H9 (cell line): ENCODE results near the gene NINJ1. TPM values are rescaled to one million over a fixed set of nuclear protein-coding genes. Genes with fewer than 3 reads are reported as not detected.

Experiments used
- DNase-seq: peaks from one replicate; pipeline ENCODE4 v3.0.0-alpha.2; 2017
- H2AFZ ChIP-seq: one replicate; pipeline ENCODE4 v1.6.1; 2013; ENCODE audit warnings: mild to moderate bottlenecking, low read length, control low read depth, moderate library complexity
- H2AK5ac ChIP-seq: 2 replicates; pipeline ENCODE4 v1.6.1; 2013; ENCODE audit warnings: low read length, control low read depth, mixed read lengths; ENCODE audit not compliant: insufficient read length
- H2BK120ac ChIP-seq: one replicate; pipeline ENCODE4 v1.6.1; 2013; ENCODE audit warnings: low read depth, mild to moderate bottlenecking, low read length, control low read depth, inconsistent platforms; ENCODE audit not compliant: poor library complexity, severe bottlenecking
- H2BK12ac ChIP-seq: 2 replicates; pipeline ENCODE4 v1.6.1; 2013; ENCODE audit warnings: low read length, control low read depth, mixed read lengths, low read depth; ENCODE audit not compliant: insufficient read length
- H2BK15ac ChIP-seq: 2 replicates; pipeline ENCODE4 v1.6.1; 2013; ENCODE audit warnings: low read depth, low read length, control low read depth
- H2BK20ac ChIP-seq: one replicate; pipeline ENCODE4 v1.6.1; 2013; ENCODE audit warnings: low read depth, mild to moderate bottlenecking, low read length, control low read depth, inconsistent platforms; ENCODE audit not compliant: poor library complexity, severe bottlenecking
- H2BK5ac ChIP-seq: 2 replicates; pipeline ENCODE4 v1.6.1; 2013; ENCODE audit warnings: low read length, control low read depth, mixed read lengths; ENCODE audit not compliant: insufficient read length
- H3K14ac ChIP-seq: 2 replicates; pipeline ENCODE4 v1.6.1; 2013; ENCODE audit warnings: low read length, control low read depth; ENCODE audit not compliant: insufficient read depth
- H3K18ac ChIP-seq: 2 replicates; pipeline ENCODE4 v1.6.1; 2013; ENCODE audit warnings: low read depth, mild to moderate bottlenecking, mixed read lengths, low read length, control low read depth; ENCODE audit not compliant: insufficient read length
- H3K23ac ChIP-seq: 2 replicates; pipeline ENCODE4 v1.6.1; 2013; ENCODE audit warnings: low read length, control low read depth, mixed read lengths, low read depth; ENCODE audit not compliant: insufficient read length
- H3K23me2 ChIP-seq: 2 replicates; pipeline ENCODE4 v1.6.1; 2013; ENCODE audit warnings: low read depth, mild to moderate bottlenecking, mixed read lengths, low read length, control low read depth; ENCODE audit not compliant: insufficient read length, poor library complexity, severe bottlenecking
- H3K27ac ChIP-seq: 2 replicates; pipeline ENCODE4 v1.5.1; 2013; ENCODE audit warnings: low read length, control low read depth, mixed read lengths, low read depth; ENCODE audit not compliant: insufficient read length
- H3K27me3 ChIP-seq: 2 replicates; pipeline ENCODE4 v1.6.1; 2013; ENCODE audit warnings: low read length, control low read depth, inconsistent platforms; ENCODE audit not compliant: insufficient read depth
- H3K4ac ChIP-seq: 2 replicates; pipeline ENCODE4 v1.6.1; 2013; ENCODE audit warnings: low read depth, mild to moderate bottlenecking, control low read depth, inconsistent platforms, low read length, moderate library complexity
- H3K4me1 ChIP-seq: 2 replicates; pipeline ENCODE4 v1.6.1; 2013; ENCODE audit warnings: low read length, control low read depth, inconsistent platforms; ENCODE audit not compliant: insufficient read depth
- H3K4me2 ChIP-seq: 2 replicates; pipeline ENCODE4 v1.6.1; 2013; ENCODE audit warnings: low read length, control low read depth, mixed read lengths; ENCODE audit not compliant: insufficient read length, insufficient read depth
- H3K56ac ChIP-seq: 2 replicates; pipeline ENCODE4 v1.6.1; 2013; ENCODE audit warnings: low read depth, mild to moderate bottlenecking, mixed read lengths, low read length, control low read depth; ENCODE audit not compliant: insufficient read length
- H3K79me1 ChIP-seq: 2 replicates; pipeline ENCODE4 v1.6.1; 2013; ENCODE audit warnings: low read depth, mild to moderate bottlenecking, moderate library complexity, low read length, control low read depth, inconsistent platforms; ENCODE audit not compliant: insufficient read depth, poor library complexity, severe bottlenecking
- H3K79me2 ChIP-seq: 2 replicates; pipeline ENCODE4 v1.6.1; 2013; ENCODE audit warnings: low read length, control low read depth, inconsistent platforms; ENCODE audit not compliant: insufficient read depth
- H3K9ac ChIP-seq: 2 replicates; pipeline ENCODE4 v1.6.1; 2013; ENCODE audit warnings: low read length, control low read depth, mixed read lengths; ENCODE audit not compliant: insufficient read length; ENCODE audit errors: extremely low read depth
- H3K9me3 ChIP-seq: one replicate; pipeline ENCODE4 v1.6.1; 2013; ENCODE audit warnings: low read depth, low read length, inconsistent platforms; ENCODE audit not compliant: control insufficient read depth
- H3T11ph ChIP-seq: one replicate; pipeline ENCODE4 v1.6.1; 2013; ENCODE audit warnings: mild to moderate bottlenecking, low read length, control low read depth, inconsistent platforms
- H4K20me1 ChIP-seq: one replicate; pipeline ENCODE4 v1.6.1; 2013; ENCODE audit not compliant: control insufficient read depth, insufficient read length, insufficient read depth
- H4K5ac ChIP-seq: 2 replicates; pipeline ENCODE4 v1.6.1; 2013; ENCODE audit warnings: low read depth, mild to moderate bottlenecking, mixed read lengths, low read length, control low read depth; ENCODE audit not compliant: insufficient read length
- H4K8ac ChIP-seq: replicated peaks from 2 replicates; pipeline ENCODE4 v1.6.1; 2013; ENCODE audit warnings: low read length, control low read depth, mixed read lengths, low read depth; ENCODE audit not compliant: insufficient read length
- H4K91ac ChIP-seq: 2 replicates; pipeline ENCODE4 v1.6.1; 2013; ENCODE audit warnings: low read depth, mild to moderate bottlenecking, moderate library complexity, mixed read lengths, low read length, control low read depth; ENCODE audit not compliant: insufficient read length
- H3K27ac Mint-ChIP-seq, 3 experiments: 2 replicates in 2 of 3; 3 replicates in 1 of 3; pipeline ENCODE4 v1.8.0; 2020 to 2021; ENCODE audit warnings: mixed read lengths in 3 of 3, mild to moderate bottlenecking in 1 of 3, moderate library complexity in 1 of 3
- H3K27me3 Mint-ChIP-seq: 2 replicates; pipeline ENCODE4 v1.8.0; 2021; ENCODE audit warnings: low read depth, mild to moderate bottlenecking, moderate library complexity, mixed read lengths
- H3K36me3 Mint-ChIP-seq, 3 experiments: 2 replicates in 2 of 3; 3 replicates in 1 of 3; pipeline ENCODE4 v1.8.0; 2020 to 2021; ENCODE audit warnings: low read depth in 3 of 3, mixed read lengths in 3 of 3; ENCODE audit not compliant: insufficient read depth in 1 of 3
- H3K4me1 Mint-ChIP-seq, 2 experiments: 2 replicates each; pipeline ENCODE4 v1.8.0; 2020; ENCODE audit warnings: mixed read lengths in 2 of 2
- H3K4me3 Mint-ChIP-seq, 2 experiments: 2 replicates in 1 of 2; 3 replicates in 1 of 2; pipeline ENCODE4 v1.8.0; 2020 to 2021; ENCODE audit warnings: mild to moderate bottlenecking in 2 of 2, mixed read lengths in 2 of 2, moderate library complexity in 1 of 2
- H3K9me3 Mint-ChIP-seq, 2 experiments: 2 replicates in 1 of 2; 3 replicates in 1 of 2; pipeline ENCODE4 v1.8.0; 2020; ENCODE audit warnings: mild to moderate bottlenecking in 2 of 2, mixed read lengths in 2 of 2, moderate library complexity in 1 of 2
- CTCF ChIP-seq: fragments of 200-600 bp; sonication (generic); conservative IDR thresholded peaks from 3 replicates; pipeline ENCODE4 v1.8.0; 2021; ENCODE audit warnings: antibody characterized with exemption, mild to moderate bottlenecking
- WGBS: extraction: QIAGEN DNeasy Blood & Tissue Kit; methylation state at CpG from one replicate; pipeline ENCODE4 v1.1.7; 2013; ENCODE audit warnings: missing lambda C conversion rate, low lambda C conversion rate, mixed read lengths; ENCODE audit not compliant: insufficient read length; ENCODE audit errors: extremely low coverage; 5-methylcytosine and 5-hydroxymethylcytosine counted together
- total RNA-seq: library from RNA; stranded (reverse); gene quantifications from 2 replicates; pipeline ENCODE4 v1.2.1, GENCODE V29; 2021

The NINJ1 gene
- total RNA-seq, 1 experiment from 2014 or later = 28.9 TPM

- Histone ChIP-seq H3K23ac (no peak overlapping the region), H3K9me3 (no peaks in the 10 kb centered on the region), H3K79me1 (no peaks in the 10 kb centered on the region), H2BK15ac (no peak overlapping the region), H3K23me2 (peaks cover 4% of the 10 kb centered on the region), H3K18ac (no peak overlapping the region), H2AFZ (no peak overlapping the region), H3K4me2 (no peak overlapping the region), H2BK120ac (no peak overlapping the region), H4K20me1 (peaks cover 3% of the 10 kb centered on the region), H3K56ac (no peak overlapping the region), H4K5ac (no peak overlapping the region), H3T11ph (no peak overlapping the region), H3K4ac (no peak overlapping the region), H2AK5ac (no peak overlapping the region), H3K14ac (no peak overlapping the region), H2BK12ac (no peak overlapping the region), H3K4me1 (no peaks in the 10 kb centered on the region; the same call in 1 of the 2 replicates), H4K91ac (no peak overlapping the region), H3K9ac (no peak overlapping the region), H2BK5ac (no peak overlapping the region), H4K8ac (no peak overlapping the region), H2BK20ac (no peak overlapping the region), H3K27me3 (no peaks in the 10 kb centered on the region), H3K27ac (no peak overlapping the region), H3K79me2 (no peaks in the 10 kb centered on the region)
- WGBS = no CpG with 5 or more reads among the region's 3 CpGs
- Mint-ChIP-seq H3K9me3 (peaks cover 0 to 2% of the 10 kb centered on the region in 2 experiments; a peak in 3 of 5 replicates), H3K27ac (no peak overlapping the region), H3K4me1 (peaks cover 9 to 11% of the 10 kb centered on the region in 2 experiments), H3K36me3 (peaks cover 2 to 6% (median 2%) of the 10 kb centered on the region in 3 experiments; a peak in 5 of 7 replicates), H3K4me3 (no peak overlapping the region), H3K27me3 (no peaks in the 10 kb centered on the region; the same call in 1 of the 2 replicates)
- TF ChIP-seq CTCF = no peak
- DNase-seq = peak; percentile 24
These were observed 42.5 kb downstream of the NINJ1 start for GRCh38 chr9:93091453-93092081.
